Iris pigment epithelial cell (primary cell): ENCODE data around the gene PPM1H.

Experiments used
- DNase-seq: peaks from one replicate; pipeline ENCODE4 v3.0.0-alpha.2; 2011; ENCODE audit warnings: low read depth

PPM1H gene

GRCh38 chr12:62873116-62873825, 61.7 kb downstream of the PPM1H start:
- DNase-seq = no peak

DNA sequence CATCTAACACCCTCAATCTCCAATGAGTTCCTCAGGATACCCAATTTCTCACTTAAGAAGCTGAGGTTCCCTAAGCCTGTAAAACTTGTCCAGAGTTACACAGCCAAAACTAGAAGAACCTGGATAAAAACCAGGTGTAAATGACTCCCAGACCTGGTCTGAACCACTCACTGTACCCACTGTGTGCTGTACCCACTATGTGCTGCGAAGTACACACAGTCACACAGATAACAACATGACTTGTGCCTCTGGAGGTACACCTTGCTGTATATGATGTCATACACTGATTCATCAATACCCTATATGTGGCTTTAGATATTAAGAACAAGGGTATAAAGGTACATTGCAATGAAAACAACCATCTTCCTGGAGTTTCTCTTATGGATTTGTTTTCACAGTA, 66.1 kb downstream of the PPM1H start:
- no peak for DNase-seq

DNA sequence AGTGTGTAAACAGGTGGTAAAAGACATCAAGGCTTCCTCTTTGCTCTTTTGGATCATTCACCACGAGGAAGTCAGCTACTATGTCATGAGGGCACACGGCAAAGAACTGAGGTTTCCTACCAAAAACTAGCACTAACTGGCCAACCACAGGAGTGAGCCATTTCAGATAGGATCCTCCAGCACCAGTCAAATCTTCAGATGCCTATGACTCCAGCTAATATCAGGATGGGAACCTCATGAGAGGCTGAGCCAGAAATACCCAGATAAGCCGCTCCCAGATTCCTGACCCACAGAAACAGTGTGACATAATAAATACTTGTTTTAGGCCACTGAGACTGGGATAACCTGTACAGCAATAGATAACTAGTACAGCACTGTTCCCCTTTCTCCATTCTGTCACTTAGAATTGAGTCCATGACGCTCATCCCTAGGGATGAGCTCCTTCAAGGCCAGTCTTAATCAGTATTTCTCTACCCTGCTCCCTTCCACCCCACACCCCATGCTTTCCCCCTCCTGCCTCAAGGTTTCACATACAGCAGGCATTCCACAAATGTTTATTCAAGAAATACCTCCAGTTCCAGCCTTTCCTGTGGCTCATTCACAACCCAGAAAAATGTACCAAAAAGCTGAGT, 68.4 kb downstream of the PPM1H start:
- peak; percentile 91 for DNase-seq

- peak; percentile 49 for DNase-seq
Measured at GRCh38 chr12:62865937-62866336, 69.0 kb downstream of the PPM1H start.

GRCh38 chr12:62865065-62865464, 69.9 kb downstream of the PPM1H start:
- DNase-seq = no peak

DNA sequence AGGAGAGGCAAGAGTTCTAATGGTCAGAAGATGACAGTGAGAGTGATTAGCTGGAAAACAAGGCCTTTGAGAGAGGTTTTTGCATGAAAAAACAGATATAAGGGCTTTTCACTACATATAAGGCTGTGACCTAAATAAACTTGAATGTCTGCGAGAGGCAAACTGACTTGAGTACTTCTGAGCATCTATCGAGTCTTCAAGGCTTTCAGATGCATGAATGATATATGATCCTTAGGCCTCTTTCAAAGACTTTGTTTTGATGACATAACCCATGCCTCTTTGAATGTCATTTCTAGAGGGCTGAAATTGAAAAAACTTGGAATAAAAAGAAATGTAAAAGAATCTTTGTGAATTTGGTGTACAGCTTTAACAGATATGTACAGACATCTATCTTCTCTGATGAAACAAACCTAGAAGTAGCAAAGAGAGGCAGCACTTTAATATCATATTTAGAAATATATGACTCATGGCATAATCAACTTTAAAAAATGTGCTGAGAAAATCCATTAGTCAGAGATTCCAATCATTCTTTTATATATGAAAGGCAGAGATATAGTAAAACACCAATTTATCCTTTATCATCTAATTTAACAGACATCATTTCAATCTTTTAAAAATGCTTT, 72.6 kb downstream of the PPM1H start:
- DNase-seq = peak; percentile 70

DNA sequence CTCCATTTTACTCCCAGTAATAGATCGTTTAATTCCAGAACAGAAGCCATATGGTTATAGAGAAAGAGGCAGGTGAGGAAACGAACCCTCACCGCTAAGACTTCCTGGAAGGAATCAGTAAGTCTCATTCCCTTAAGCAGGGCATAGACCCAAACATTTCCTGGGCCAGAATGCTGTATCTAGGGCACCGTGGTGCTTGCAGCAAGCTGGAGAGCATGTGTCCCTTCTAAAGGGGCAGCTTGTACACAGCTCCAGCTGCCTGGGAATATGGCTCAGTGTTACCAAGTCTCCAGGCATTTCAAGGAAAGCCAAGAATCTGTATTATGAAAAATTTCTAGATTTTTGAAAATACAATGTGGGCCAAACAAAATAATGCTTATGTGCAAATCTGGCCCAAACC, 73.4 kb downstream of the PPM1H start:
- DNase-seq = no peak

- DNase-seq = peak; percentile 37
Measured at GRCh38 chr12:62860501-62861411, 74.2 kb downstream of the PPM1H start.

GRCh38 chr12:62860020-62860419, 74.9 kb downstream of the PPM1H start:
- DNase-seq = no peak

- DNase-seq = no peak
Measured at GRCh38 chr12:62859321-62859737, 75.6 kb downstream of the PPM1H start.

DNA sequence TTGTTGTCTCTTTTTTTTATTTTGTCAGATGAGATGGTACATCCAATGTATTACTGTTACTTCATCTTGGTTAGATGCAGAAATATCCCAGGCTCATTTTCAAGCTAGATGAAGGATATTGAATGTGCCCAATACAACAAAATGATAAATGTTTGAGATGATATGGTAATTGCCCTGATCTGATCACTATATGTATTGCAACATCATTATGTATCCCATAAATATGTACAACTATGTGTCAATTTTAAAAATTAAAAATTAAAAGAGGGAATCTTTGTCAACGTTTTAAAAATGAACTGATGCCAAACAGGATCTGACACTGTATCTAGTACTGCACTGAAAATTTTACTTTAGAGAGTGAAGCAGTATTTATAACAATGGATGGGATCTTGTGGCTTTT, 78.5 kb downstream of the PPM1H start:
- no peak for DNase-seq

- DNase-seq = no peak
Measured at GRCh38 chr12:62854024-62854423, 80.9 kb downstream of the PPM1H start.

DNA sequence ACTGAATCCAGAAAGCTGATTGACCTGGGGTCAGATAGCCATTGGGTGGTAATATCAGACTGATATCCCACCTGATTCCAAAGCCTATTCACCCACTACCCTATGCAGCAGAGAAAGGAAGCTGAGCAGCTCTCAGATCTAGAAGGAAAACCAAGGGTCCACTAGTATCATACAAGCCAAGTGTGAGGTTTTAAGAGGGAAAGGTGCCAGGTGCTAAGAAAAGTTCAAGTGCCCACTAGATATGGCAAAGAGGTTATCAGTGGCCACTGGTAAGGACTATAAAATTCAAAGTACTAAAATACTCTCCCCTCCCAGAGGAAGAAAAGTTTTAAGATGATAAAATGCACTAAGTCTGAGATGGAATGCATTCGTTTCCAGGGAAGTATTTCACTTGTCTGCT, 85.6 kb downstream of the PPM1H start:
- no peak for DNase-seq

GRCh38 chr12:62848418-62848817, 86.5 kb downstream of the PPM1H start:
- peak; percentile 93 for DNase-seq

DNA sequence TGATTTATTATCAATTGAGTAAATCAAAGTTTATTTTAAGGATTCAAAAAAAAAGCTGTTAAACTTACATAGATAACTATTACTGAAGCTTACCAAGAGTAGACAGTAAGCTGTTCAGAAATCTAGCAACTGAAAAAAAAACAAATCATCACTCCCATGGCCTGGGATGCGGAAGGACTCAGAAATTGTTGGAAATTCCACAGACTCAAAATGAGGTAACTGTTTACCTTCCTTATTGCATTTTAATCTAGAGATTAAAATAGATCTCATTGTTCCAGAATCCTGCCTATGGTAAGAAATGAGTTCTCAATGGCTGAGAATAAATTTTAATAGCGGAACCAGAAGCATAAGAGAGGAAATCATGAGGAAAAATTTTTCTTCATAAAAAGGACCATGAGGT, 87.2 kb downstream of the PPM1H start:
- no peak for DNase-seq

GRCh38 chr12:62846491-62846890, 88.5 kb downstream of the PPM1H start:
- DNase-seq = peak; percentile 93

GRCh38 chr12:62844915-62845314, 90.0 kb downstream of the PPM1H start:
- no peak for DNase-seq

DNA sequence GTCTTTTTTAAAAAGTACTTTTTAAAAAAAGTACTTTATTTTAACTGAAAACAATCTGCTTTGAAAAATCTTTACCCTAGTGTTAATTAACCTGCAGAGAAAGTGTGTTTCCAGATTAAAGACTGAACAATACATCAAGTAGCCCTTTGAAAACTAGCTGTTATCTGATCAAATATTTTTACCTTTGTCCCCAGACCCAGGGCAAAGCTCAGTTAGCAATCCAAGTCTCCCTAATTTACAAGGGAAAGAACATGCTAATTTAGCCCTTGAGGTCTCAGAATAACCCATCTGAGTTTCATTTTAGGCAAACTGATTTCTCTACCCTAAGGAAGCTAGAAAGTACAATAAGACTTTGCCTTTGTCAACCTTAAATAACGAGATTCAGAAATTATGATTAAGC, 91.2 kb downstream of the PPM1H start:
- DNase-seq = no peak

- no peak for DNase-seq
Measured at GRCh38 chr12:62841846-62842245, 93.1 kb downstream of the PPM1H start.

GRCh38 chr12:62840806-62841205, 94.1 kb downstream of the PPM1H start:
- DNase-seq = no peak

- DNase-seq = peak; percentile 68
Measured at GRCh38 chr12:62839869-62840660, 94.9 kb downstream of the PPM1H start.
